IPS-20b (cell line): Measurements from ENCODE around the gene EIF3M.

Source experiments
- H3K27ac ChIP-seq: one replicate; pipeline ENCODE4 v1.5.1; 2013; ENCODE audit warnings: low read length
- H3K27me3 ChIP-seq: 2 replicates; pipeline ENCODE4 v1.6.1; 2013; ENCODE audit warnings: mild to moderate bottlenecking, low read length, inconsistent platforms; ENCODE audit not compliant: insufficient read depth
- H3K36me3 ChIP-seq: 2 replicates; pipeline ENCODE4 v1.6.1; 2013; ENCODE audit warnings: low read depth, mild to moderate bottlenecking, inconsistent platforms, low read length, moderate library complexity; ENCODE audit not compliant: insufficient read depth
- H3K4me1 ChIP-seq: 2 replicates; pipeline ENCODE4 v1.6.1; 2013; ENCODE audit warnings: mild to moderate bottlenecking, control low read depth, inconsistent platforms, low read length, moderate library complexity; ENCODE audit not compliant: insufficient read depth
- H3K4me3 ChIP-seq: 2 replicates; pipeline ENCODE4 v1.5.1; 2013; ENCODE audit warnings: mild to moderate bottlenecking, low read length, inconsistent platforms
- H3K9ac ChIP-seq: 2 replicates; pipeline ENCODE4 v1.6.1; 2013; ENCODE audit warnings: low read depth, mild to moderate bottlenecking, inconsistent platforms, low read length, moderate library complexity
- H3K9me3 ChIP-seq: 2 replicates; pipeline ENCODE4 v1.6.1; 2013; ENCODE audit warnings: mild to moderate bottlenecking, low read depth, low read length, inconsistent platforms; ENCODE audit not compliant: insufficient read depth

The EIF3M gene

GRCh38 chr11:32643526-32643925 is 59.9 kb downstream of the EIF3M start:
- Histone ChIP-seq H3K4me3 (no peak overlapping the region), H3K9me3 (no peaks in the 10 kb centered on the region), H3K9ac (no peak overlapping the region), H3K27me3 (no peaks in the 10 kb centered on the region), H3K4me1 (no peaks in the 10 kb centered on the region), H3K36me3 (no peaks in the 10 kb centered on the region), H3K27ac (no peak overlapping the region)
